Measurements from ENCODE around the gene NUDT19.
"Not testable (repeated sequence)": the region's sequence is repeated elsewhere in the genome, so short reads cannot be mapped to it uniquely, and the experiment has no call there.

The NUDT19 gene

GRCh38 chr19:32716203-32716602 lies 24.6 kb downstream of the NUDT19 start:
- not testable (repeated sequence) for DNase-seq

- no peak for DNase-seq
Measured at GRCh38 chr19:32717496-32717895, 25.9 kb downstream of the NUDT19 start.

GRCh38 chr19:32718286-32718685 lies 26.7 kb downstream of the NUDT19 start:
- no peak for DNase-seq

- peak; percentile 64 for DNase-seq
Measured at GRCh38 chr19:32719611-32720059, 28.0 kb downstream of the NUDT19 start, which contains the start of gene TDRD12. Gene TDRD12, plus strand, starts transcription at chr19:32719767. Its CDS starts 306 bp downstream, at chr19:32720073.

- peak; percentile 77 for DNase-seq
Measured at GRCh38 chr19:32720216-32720935, 28.8 kb downstream of the NUDT19 start.

- no peak for DNase-seq
Measured at GRCh38 chr19:32720936-32721250, 29.3 kb downstream of the NUDT19 start.

GRCh38 chr19:32735936-32736335 lies 44.3 kb downstream of the NUDT19 start:
- DNase-seq: no peak

GRCh38 chr19:32743021-32743420 lies 51.4 kb downstream of the NUDT19 start:
- no peak for DNase-seq

GRCh38 chr19:32743447-32743846 lies 51.8 kb downstream of the NUDT19 start:
- no peak for DNase-seq

GRCh38 chr19:32744555-32745325 lies 53.1 kb downstream of the NUDT19 start:
- DNase-seq: no peak

- not testable (repeated sequence) for DNase-seq
Measured at GRCh38 chr19:32745594-32746251, 54.1 kb downstream of the NUDT19 start.

- not testable (repeated sequence) for DNase-seq
Measured at GRCh38 chr19:32746631-32747196, 55.1 kb downstream of the NUDT19 start.

GRCh38 chr19:32748497-32748896 lies 56.9 kb downstream of the NUDT19 start:
- DNase-seq: no peak

GRCh38 chr19:32748948-32749347 lies 57.3 kb downstream of the NUDT19 start:
- no peak for DNase-seq

GRCh38 chr19:32749361-32749760 lies 57.7 kb downstream of the NUDT19 start:
- DNase-seq: no peak

- no peak for DNase-seq
Measured at GRCh38 chr19:32750441-32751055, 58.9 kb downstream of the NUDT19 start.

GRCh38 chr19:32751066-32751465 lies 59.4 kb downstream of the NUDT19 start:
- no peak for DNase-seq

- DNase-seq: no peak
Measured at GRCh38 chr19:32757189-32757588, 65.6 kb downstream of the NUDT19 start.
